AG10803 (cell line): ENCODE results near the gene LCN15.

Source experiments
- DNase-seq: peaks from one replicate; pipeline ENCODE4 v3.0.0; 2010; ENCODE audit warnings: low read depth
- H3K4me3 ChIP-seq: 2 replicates; pipeline ENCODE4 v1.5.1; 2011; ENCODE audit warnings: mild to moderate bottlenecking, low read length, control low read depth
- CTCF ChIP-seq: conservative IDR thresholded peaks from 2 replicates; pipeline ENCODE4 v1.5.1; 2011; ENCODE audit warnings: mild to moderate bottlenecking, low read length, control low read depth, inconsistent platforms

LCN15 gene

DNA sequence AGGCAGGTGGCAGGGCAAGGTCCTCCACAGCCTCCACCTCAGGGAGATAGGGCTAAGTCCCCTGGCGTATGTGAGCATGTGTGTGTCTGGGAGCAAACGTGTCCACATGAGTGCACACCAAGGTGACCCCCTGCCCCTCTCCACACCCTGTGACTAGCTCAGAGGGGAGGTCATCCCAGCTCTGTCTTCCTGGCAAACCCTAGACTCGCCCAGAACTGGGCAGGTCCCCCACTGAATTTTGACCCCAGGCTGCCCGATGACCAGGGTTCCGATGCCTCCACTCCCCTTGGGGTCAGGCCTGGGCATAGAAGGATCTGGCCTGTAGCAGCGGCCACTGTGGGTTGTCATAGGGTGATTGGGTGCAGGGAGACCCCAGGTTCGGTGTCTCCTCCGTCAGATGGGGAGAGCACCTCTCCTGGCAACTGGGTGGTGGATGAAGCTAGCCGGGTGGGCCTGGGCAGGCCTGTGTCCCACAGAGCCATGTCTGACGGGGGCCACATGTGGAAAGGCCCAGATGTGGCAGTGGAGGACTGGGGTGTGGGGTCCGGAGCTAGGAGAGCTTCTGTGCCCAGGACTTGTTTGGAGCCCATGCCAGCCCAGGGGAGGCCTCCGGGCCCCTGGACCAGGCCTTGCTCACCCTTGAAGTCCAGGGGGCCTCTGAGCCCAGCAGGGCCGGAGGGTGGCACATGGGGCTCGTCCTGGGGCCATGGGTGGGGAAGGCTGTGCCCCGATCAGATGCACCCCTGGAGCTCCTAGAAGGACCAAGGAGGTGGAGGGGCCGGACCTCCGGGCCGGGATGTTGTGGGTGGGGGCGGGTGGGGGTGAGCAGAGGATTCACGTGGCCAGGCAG, 45.7 kb downstream of the LCN15 start:
- TF ChIP-seq CTCF = no peak
- no peak for DNase-seq
- H3K4me3 ChIP-seq = no peak overlapping the region

DNA sequence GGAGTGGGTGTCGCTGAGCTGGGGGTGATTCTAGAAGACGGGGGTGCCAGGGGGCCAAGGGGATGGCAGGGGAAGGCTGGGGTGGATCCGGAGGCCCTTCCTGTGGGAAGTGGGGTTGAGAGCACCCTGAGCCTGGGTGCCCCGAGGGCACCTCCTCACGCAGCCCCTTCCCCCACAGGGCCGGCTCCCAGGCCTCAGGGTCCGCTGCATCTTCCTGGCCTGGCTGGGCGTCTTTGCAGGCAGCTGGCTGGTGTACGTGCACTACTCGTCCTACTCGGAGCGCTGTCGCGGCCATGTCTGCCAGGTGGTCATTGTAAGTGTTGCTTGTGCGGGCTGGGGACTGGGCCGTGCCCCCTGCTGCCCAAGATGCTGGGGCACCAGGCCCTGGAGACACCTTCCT, 46.9 kb downstream of the LCN15 start:
- no peak for DNase-seq
- H3K4me3 ChIP-seq = no peak overlapping the region
- TF ChIP-seq CTCF = no peak

- H3K4me3 ChIP-seq = no peak overlapping the region
- no peak for DNase-seq
- TF ChIP-seq CTCF = no peak
These were observed 49.4 kb downstream of the LCN15 start for GRCh38 chr9:136714893-136715274.

- DNase-seq = no peak
- no peak for TF ChIP-seq CTCF
- no peak overlapping the region for H3K4me3 ChIP-seq
These were observed 50.0 kb downstream of the LCN15 start for GRCh38 chr9:136714096-136714892.

- no peak for DNase-seq
- no peak overlapping the region for H3K4me3 ChIP-seq
- TF ChIP-seq CTCF = no peak
These were observed 50.8 kb downstream of the LCN15 start for GRCh38 chr9:136713550-136713949.

DNA sequence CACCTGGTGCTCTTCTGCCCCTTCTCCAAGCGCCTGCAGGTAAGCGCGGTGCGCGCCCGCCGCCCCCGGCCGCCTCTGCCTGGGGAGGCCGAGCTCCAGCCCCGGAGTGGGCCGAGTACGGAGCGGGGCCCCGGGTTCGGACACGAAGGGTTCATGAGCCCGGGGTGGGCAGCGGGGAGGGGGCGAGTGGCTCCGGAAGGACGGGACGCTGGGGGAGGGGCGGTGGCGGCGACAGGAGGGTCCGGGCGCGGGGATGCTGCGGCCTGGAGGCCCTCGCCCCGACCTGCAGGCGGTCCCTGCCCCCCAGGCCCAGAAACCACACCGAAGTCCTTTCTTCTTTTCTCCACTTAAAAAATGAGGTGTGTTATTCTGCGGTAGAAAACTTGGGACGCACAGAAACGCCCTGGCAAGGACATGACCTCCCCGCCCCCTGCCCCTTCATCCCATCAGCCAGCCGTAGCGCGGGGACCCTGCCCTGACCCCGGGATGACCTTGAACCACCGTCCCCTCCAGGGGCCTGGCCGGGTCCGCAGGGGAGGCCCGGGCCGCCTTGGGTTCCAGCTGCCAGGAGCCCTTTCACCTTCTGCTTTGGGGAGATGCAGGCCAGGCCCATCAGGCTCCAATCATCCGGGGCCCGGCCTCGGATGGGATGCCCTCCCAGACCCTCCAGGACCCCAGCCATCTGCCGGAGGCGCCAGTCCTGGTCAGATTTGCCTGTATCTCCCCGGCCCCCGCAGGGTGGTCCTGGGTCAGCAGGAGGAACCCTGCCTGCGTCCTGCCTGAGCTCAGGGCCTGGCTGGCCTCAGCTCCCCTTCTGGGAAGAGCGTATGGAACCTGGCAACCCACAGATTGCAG, 51.4 kb downstream of the LCN15 start:
- no peak for DNase-seq
- no peak overlapping the region for H3K4me3 ChIP-seq
- no peak for TF ChIP-seq CTCF
